Activated CD8-positive, alpha-beta memory T cell treated with anti-CD3 and anti-CD28 coated beads, Interleukin-2, amount 50 U/mL, for 4 hours (primary cell): Measurements from ENCODE around the gene C7orf57.
"Not testable (repeated sequence)": the region's sequence is repeated elsewhere in the genome, so short reads cannot be mapped to it uniquely, and the experiment has no call there.

Experiments used
- DNase-seq: peaks from one replicate; pipeline ENCODE4 v3.0.0-alpha.2; 2020

The C7orf57 gene

GRCh38 chr7:48035301-48035966 is at the start of gene C7orf57:
C7orf57 (plus strand) TSS chr7:48035543; CDS start chr7:48036309, 766 bp downstream.
- DNase-seq, result peak; percentile 88

DNA sequence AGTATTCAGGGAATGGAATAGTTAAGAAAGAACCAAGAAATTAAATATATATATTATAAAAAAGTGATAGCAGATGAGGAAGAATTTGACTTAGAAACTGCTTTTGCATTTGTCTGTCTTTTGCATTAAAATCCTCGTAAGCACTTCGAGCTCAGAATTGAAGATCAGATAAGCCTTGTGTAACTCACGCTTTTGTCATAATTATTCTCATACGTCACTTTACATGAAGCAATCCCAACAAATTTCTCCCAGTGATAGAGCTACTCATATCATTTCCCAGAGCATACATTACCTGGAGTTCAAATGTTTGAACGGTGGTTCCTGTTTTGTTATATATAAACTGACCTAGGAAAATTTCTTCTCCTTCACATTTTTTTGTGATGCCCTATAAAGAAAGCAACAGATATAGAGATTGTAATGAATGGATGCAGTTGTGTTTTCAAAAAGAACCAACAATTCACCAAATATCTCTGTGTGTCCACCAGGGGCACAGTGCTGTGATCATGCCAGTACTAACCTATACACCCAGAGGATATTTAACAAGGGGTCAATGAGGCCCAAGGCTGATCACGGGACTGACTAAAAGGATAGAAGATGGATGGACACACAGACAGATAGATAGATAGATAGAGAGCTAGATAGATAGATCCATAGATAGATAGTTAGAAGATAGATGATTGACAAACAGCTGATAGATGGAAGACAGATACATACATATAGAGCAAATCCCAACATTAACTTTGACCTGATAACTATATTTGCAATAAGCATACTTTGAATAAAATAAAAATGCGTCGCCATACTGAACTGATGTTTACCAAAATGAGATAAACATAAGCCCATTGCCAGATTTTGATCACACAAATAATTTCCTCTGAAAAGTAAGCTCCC is 46.6 kb upstream of the C7orf57 start:
- no peak for DNase-seq

DNA sequence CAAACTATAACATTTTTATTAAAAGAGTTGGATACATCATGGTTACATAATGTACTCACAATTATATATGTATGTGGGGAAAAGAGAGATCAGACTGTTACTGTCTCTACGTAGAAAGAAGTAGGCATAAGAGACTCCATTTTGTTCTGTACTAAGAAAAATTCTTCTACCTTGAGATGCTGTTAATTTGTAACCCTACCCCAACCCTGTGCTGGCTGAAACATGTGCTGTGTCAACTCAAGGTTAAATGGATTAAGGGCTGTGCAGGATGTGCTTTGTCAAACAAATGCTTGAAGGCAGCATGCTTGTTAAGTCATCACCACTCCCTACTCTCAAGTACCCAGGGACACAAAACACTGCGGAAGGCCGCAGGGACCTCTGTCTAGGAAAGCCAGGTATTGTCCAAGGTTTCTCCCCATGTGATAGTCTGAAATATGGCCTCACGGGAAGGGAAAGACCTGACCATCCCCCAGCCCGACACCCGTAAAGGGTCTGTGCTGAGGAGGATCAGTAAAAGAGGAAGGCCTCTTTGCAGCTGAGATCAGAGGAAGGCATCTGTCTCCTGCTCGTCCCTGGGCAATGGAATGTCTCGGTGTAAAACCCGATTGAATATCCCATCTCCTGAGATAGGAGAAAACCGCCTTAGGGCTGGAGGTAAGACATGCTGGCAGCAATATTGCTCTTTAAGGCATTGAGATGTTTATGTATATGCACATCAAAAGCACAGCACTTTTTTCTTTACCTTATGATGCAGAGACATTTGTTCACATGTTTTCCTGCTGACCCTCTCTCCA is 45.5 kb upstream of the C7orf57 start:
- DNase-seq, result not testable (repeated sequence)

DNA sequence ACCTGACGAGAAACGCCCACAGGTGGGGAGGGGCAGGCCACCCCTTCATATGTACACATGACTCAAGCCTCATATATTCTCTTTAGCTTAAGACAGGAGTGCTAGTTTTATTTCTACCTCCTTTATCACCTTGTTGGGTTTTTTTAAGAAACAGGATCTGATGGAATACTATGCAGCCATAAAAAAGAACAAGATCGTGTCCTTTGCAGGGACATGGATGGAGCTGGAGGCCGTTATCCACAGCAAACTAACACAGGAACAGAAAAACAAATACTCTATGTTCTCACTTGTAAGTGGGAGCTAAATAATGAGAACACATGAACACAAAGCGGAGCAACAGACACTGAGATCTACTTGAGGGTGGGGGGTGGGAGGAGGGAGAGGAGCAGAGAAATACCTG is 44.8 kb upstream of the C7orf57 start:
- no peak for DNase-seq

DNA sequence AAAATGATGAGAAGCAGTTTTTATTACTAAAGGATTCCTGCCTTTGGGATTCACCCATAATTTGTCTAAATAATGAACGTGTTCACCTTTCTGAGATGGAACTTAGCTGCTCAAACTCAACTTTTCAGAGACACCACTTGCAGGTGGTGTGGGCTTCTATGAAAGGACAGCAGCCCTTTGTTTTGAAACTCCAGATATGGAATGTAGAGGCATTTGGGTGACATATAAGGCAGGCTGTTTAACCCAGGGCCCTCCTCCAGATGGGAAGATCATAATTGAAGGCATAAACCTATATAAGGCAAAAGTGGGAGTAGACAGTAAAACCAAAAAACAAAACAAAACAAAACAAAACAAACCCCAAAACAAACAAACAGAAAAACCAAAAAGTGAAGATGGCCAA is 44.1 kb upstream of the C7orf57 start:
- no peak for DNase-seq

DNA sequence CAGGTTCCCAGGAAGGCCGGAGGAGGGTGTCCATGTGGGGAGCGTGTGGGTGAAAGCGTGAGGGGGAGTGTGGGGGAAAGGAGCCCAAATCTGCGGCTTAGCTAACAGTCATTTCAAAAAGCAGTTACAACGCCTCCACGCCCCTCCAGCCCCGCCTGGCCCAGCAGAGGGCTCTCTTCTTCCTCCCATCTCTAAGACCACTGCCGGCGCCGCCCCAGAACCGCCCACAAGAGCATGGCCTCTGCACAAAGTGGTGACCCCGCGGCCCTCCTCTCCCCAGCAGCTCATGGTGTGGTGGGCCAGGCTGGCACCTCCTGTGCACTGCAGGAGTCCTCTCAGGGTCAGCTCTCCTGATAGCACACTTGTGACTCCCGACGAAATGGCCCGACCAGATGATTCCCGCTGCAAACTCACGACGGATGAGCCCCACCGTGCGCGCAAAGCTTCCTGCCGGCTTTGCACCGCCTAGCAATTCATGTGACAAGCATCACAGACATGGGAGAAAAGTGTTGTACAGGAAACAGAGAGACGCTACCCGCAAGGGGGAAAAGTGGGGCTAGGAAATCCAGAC is 43.5 kb upstream of the C7orf57 start:
- peak; percentile 87 for DNase-seq

GRCh38 chr7:47992446-47992845 is 42.9 kb upstream of the C7orf57 start:
- no peak for DNase-seq

DNA sequence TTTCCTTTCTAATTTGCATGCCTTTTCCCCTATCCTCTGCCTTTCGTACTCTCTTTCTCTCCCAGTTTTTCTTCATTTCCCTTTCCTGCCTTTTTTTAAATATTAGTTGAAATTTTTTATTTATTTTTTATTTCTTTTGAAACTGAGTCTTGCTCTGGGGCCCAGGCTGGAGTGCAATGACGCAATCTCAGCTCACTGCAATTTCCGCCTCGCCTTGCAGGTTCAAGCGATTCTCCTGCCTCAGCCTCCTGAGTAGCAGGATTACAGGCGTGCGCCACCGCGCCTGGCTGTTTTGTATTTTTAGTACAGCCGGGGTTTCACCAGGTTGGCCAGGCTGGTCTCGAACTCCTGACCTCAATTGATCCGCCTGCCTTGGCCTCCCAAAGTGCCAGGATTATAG is 35.9 kb upstream of the C7orf57 start:
- DNase-seq, result no peak

- DNase-seq, result not testable (repeated sequence)
Measured at GRCh38 chr7:48000164-48000563, 35.2 kb upstream of the C7orf57 start.

GRCh38 chr7:48004032-48004431 is 31.3 kb upstream of the C7orf57 start:
- DNase-seq, result no peak

DNA sequence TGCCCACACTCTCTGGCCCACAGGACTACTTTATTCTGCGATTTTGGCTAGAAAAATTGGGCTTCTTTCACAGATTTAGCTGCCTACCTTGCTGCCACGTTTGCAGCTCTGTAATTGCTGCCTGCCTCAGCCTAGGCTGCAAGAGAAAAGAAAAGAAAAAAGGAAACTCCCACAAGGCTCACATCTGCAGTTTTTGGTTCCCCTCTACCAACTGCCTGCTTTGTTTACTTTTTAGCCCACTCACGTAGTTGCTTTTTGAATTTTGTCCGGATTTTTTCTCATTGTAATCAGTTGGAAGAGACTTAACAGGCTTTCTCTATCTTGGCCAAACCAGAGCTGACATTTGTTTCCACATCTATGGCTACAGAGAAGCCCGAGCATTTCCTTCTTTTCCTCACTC is 30.7 kb upstream of the C7orf57 start:
- DNase-seq, result no peak

GRCh38 chr7:48006866-48007265 is 28.5 kb upstream of the C7orf57 start:
- no peak for DNase-seq

GRCh38 chr7:48009257-48009656 is 26.1 kb upstream of the C7orf57 start:
- no peak for DNase-seq

GRCh38 chr7:48009954-48010353 is 25.4 kb upstream of the C7orf57 start:
- no peak for DNase-seq

- no peak for DNase-seq
Measured at GRCh38 chr7:48011323-48011722, 24.0 kb upstream of the C7orf57 start.

GRCh38 chr7:48011951-48012350 is 23.4 kb upstream of the C7orf57 start:
- DNase-seq, result no peak

DNA sequence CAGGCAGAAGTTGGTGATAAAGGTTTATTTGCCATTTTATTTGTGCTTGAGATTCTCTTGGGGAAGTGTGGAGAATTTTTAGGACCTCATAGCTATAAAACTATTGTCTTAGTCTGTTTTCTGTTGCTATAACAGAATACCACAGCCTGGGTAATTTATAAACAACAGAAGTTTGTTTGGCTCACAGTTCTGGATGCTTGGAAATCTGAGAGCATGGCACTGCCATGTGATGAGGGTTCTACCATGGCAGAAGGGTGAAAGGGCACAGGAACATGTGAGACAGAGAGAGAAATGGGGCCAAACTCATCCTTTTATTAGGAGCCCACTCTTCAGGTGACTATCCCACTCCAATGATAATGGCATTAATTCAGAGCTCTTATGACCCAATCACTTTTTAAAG is 18.7 kb upstream of the C7orf57 start:
- no peak for DNase-seq

DNA sequence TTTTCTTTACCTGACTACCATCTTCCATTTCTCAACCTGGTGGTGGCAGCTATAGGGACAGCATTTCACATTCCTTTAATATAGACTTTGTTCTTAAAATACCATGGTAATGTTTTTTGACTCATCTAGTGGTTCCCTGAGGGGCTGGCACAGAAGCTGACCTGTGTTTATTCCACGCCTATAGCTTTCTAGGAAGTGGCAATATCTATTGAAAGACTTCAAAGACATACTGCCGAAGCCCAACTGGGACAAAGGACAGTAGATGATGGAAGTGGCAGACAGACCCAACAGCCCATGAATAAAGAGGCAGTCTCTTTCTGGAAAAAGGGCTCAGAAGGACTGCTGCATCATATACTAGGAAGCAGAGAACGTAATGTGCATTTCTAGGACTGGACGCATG is 17.7 kb upstream of the C7orf57 start:
- DNase-seq, result no peak

DNA sequence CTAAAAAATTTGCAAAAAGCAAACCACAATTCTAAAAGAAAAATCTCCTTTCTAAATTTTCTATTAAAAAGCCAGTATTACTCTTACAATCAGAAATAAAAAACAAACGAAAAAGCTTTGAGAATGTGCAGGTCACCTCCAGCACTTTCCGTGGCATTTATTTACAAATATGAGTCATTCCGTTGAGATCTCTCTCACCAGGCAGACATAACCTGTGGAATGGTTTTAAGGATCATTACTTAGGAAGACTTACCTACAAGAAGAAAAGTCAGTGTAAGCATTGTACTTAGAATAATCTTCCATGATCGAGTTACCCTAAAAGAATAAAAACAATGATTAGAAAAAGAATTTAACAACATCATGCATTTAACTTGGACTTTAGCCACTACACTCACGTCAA is 9.7 kb upstream of the C7orf57 start:
- no peak for DNase-seq

GRCh38 chr7:48028938-48029337 is 6.4 kb upstream of the C7orf57 start, which contains the start of gene SUN3:
SUN3 (minus strand) TSS chr7:48029107; CDS start chr7:48028938, 169 bp downstream.
- no peak for DNase-seq

DNA sequence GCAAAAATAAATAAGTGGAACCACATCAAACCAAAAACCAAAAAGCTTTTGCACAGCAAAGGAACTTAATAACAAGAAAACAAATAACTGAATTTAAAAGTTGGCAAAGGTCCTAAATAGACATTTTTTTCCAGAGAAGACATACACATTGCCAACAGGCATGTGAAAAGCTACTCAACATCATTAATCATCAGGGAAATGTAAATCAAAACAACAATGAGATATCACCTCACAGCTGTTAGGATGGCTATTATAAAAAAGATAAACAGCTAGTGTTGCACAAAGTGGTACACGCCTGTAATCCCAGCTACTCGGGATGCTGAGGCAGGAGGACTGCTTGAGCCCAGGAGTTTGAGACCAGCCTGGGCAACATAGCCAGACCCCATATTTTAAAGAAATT is 4.2 kb upstream of the C7orf57 start:
- no peak for DNase-seq

DNA sequence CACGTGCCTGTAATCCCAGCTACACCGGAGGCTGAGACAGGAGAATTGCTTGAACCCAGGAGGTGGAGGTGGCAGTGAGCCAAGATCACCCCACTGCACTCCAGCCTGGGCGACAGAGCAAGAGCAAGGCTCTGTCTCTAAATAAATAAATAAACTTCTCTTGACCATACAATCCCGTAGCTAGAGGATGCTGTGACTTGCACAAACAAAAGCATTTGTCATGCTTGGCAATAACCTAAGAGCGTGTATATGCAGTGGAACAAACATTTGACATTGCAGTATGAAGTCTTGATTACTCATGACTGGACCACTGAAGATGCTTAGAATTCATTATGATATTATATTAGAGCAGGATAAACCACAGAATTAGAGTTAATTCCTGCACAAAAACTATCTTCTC is 1.4 kb upstream of the C7orf57 start:
- no peak for DNase-seq

- DNase-seq, result peak; percentile 15
Measured at GRCh38 chr7:48035967-48036478, 680 bp downstream of the C7orf57 start.
